Gastrocnemius medialis (tissue), 4 donors: ENCODE data around the gene RAB17. TPM values are rescaled to one million over a fixed set of nuclear protein-coding genes. Genes with fewer than 3 reads are reported as not detected.

Experiments
- ATAC-seq, 2 donors: fragments of 150-250 bp; one replicate each; pipeline ENCODE4 v1.9.1; 2016
- DNase-seq, 2 donors: peaks; one replicate each; pipeline ENCODE4 v3.0.0-alpha.2; 2019
- H3K27ac ChIP-seq, 4 donors: fragments of 200-600 bp; sonication (generic); 1 replicate in 1 of 4; 2 replicates in 3 of 4; pipeline ENCODE4 v1.5.1; 2016 to 2018; ENCODE audit warnings: mild to moderate bottlenecking in 2 of 4, moderate library complexity in 1 of 4
- H3K27me3 ChIP-seq, 3 donors: fragments of 200-600 bp; sonication (generic) in 2 of 3; 1 replicate in 1 of 3; 2 replicates in 2 of 3; pipeline versions ENCODE4 v1.5.1 to v1.6.0; 2016 to 2019; ENCODE audit warnings: mild to moderate bottlenecking in 1 of 3, moderate library complexity in 1 of 3
- H3K36me3 ChIP-seq, 2 donors: fragments of 200-600 bp; sonication (generic) in 1 of 2; one replicate each; pipeline ENCODE4 v1.5.1; 2017 to 2018
- H3K4me1 ChIP-seq, 2 donors: fragments of 200-600 bp; sonication (generic) in 1 of 2; one replicate each; pipeline ENCODE4 v1.5.1; 2016 to 2017; ENCODE audit warnings: mild to moderate bottlenecking in 2 of 2
- H3K4me3 ChIP-seq, 4 donors: fragments of 200-600 bp; sonication (generic) in 3 of 4; 1 replicate in 1 of 4; 2 replicates in 3 of 4; pipeline ENCODE4 v1.5.1; 2016 to 2019; ENCODE audit warnings: mild to moderate bottlenecking in 2 of 4
- H3K9me3 ChIP-seq, 3 donors: fragments of 200-600 bp; sonication (generic) in 2 of 3; 1 replicate in 1 of 3; 2 replicates in 2 of 3; pipeline ENCODE4 v1.5.1; 2016 to 2019
- CTCF ChIP-seq, 5 experiments: fragments of 450-650 bp in 3 of 5; fragments of 200-600 bp in 2 of 5; sonication (generic) in 2 of 5; IDR thresholded peaks in 4 of 5; conservative IDR thresholded peaks in 1 of 5; 1 replicate in 4 of 5; 2 replicates in 1 of 5; pipeline ENCODE4 v1.5.1; 2016 to 2019; ENCODE audit warnings: antibody characterized with exemption in 5 of 5, mild to moderate bottlenecking in 3 of 5, moderate library complexity in 3 of 5
- POLR2A ChIP-seq, 2 donors: fragments of 450-650 bp; IDR thresholded peaks; one replicate each; pipeline ENCODE4 v1.6.1; 2017; ENCODE audit warnings: antibody characterized with exemption in 2 of 2, mild to moderate bottlenecking in 2 of 2, moderate library complexity in 2 of 2
- in situ Hi-C, 4 donors: fragments of 200-750 bp; cut with MboI; loops; one replicate each; pipeline versions ENCODE4 v1.15.0 to v1.8.0; 2017; ENCODE audit warnings: low sequenced_read_pairs in 4 of 4
- intact Hi-C: fragments of 100-400 bp; cut with DNase I; formaldehyde crosslinking; loops from one replicate; pipeline ENCODE4 v1.15.1; 2023; ENCODE audit warnings: low total_unique reads
- total RNA-seq, 4 donors: library from RNA; depleted of rRNA; stranded (reverse); fragments of >200 nt; gene quantifications; one replicate each; pipeline versions ENCODE4 v1.1.0 to v1.2.3, GENCODE V29; 2016

The RAB17 gene
- total RNA-seq, 4 donors from 2014 or later, result 0.42 to 1.3 TPM; not detected in 2

- no peaks in the 10 kb centered on the region for H3K9me3 ChIP-seq
- no peaks in the 10 kb centered on the region for H3K36me3 ChIP-seq
- peak; percentile 91 to 95 for ATAC-seq
- DNase-seq, result peak; percentile 83 to 85
- peak overlapping the region; percentile 15 to 45 (median 38) for H3K4me3 ChIP-seq
- peaks cover 13% of the 10 kb centered on the region in 2 donors for H3K4me1 ChIP-seq
- intact Hi-C loops (loop anchor here (1.0 to 5.0 kb wide), 2 partner anchors 60 to 480 kb away; no protein-coding TSS in a partner anchor), in situ Hi-C loops (loop anchor here (5.0 to 10.0 kb wide), 2 partner anchors 60 to 467 kb away; no protein-coding TSS in a partner anchor)
- TF ChIP-seq POLR2A (IDR thresholded peaks at IDR 0.05), result no peak
- peak; percentile 99 for TF ChIP-seq CTCF (IDR thresholded peaks at IDR 0.05 in 4 of 5, conservative IDR thresholded peaks at IDR 0.05 in 1 of 5)
- H3K27me3 ChIP-seq, result no peaks in the 10 kb centered on the region
- peak overlapping the region; percentile 36 to 69 (median 47) for H3K27ac ChIP-seq
These were observed 18.4 kb downstream of the RAB17 start for GRCh38 chr2:237572021-237572741.

GRCh38 chr2:237571551-237571950 is 19.0 kb downstream of the RAB17 start:
- TF ChIP-seq POLR2A (IDR thresholded peaks at IDR 0.05) (no peak), CTCF (IDR thresholded peaks at IDR 0.05 in 4 of 5, conservative IDR thresholded peaks at IDR 0.05 in 1 of 5) (no peak)
- no peaks in the 10 kb centered on the region for H3K9me3 ChIP-seq
- ATAC-seq (no peak), DNase-seq (no peak)
- intact Hi-C loops (loop anchor here (5.0 kb wide), 1 partner anchor 479 kb away; no protein-coding TSS in a partner anchor), in situ Hi-C loops (loop anchor here (5.0 to 10.0 kb wide), 2 partner anchors 59 to 467 kb away; no protein-coding TSS in a partner anchor)
- no peaks in the 10 kb centered on the region for H3K27me3 ChIP-seq
- no peak overlapping the region for H3K27ac ChIP-seq
- peaks cover 13% of the 10 kb centered on the region in 2 donors for H3K4me1 ChIP-seq
- no peak overlapping the region for H3K4me3 ChIP-seq
- H3K36me3 ChIP-seq, result no peaks in the 10 kb centered on the region

GRCh38 chr2:237570776-237571335 is 19.7 kb downstream of the RAB17 start:
- DNase-seq (no peak), ATAC-seq (no peak)
- no peak overlapping the region for H3K4me3 ChIP-seq
- in situ Hi-C loops, result loop anchor here (5.0 to 10.0 kb wide), 2 partner anchors 59 to 466 kb away; no protein-coding TSS in a partner anchor
- H3K4me1 ChIP-seq, result peaks cover 13% of the 10 kb centered on the region in 2 donors
- no peaks in the 10 kb centered on the region for H3K9me3 ChIP-seq
- no peak overlapping the region for H3K27ac ChIP-seq
- no peaks in the 10 kb centered on the region for H3K36me3 ChIP-seq
- intact Hi-C loops, result loop anchor here (5.0 kb wide), 1 partner anchor 479 kb away; no protein-coding TSS in a partner anchor
- no peak for TF ChIP-seq CTCF (IDR thresholded peaks at IDR 0.05 in 4 of 5, conservative IDR thresholded peaks at IDR 0.05 in 1 of 5)
- TF ChIP-seq POLR2A (IDR thresholded peaks at IDR 0.05), result no peak
- no peaks in the 10 kb centered on the region for H3K27me3 ChIP-seq

GRCh38 chr2:237569896-237570295 is 20.6 kb downstream of the RAB17 start:
- no peaks in the 10 kb centered on the region for H3K36me3 ChIP-seq
- in situ Hi-C loops, result loop anchor here (5.0 to 10.0 kb wide), 2 partner anchors 58 to 465 kb away; no protein-coding TSS in a partner anchor
- H3K27me3 ChIP-seq, result peaks cover 0 to under 1% (median 0%) of the 10 kb centered on the region in 3 donors
- H3K9me3 ChIP-seq, result no peaks in the 10 kb centered on the region
- H3K4me1 ChIP-seq, result peaks cover 13% of the 10 kb centered on the region in 2 donors
- DNase-seq (no peak), ATAC-seq (no peak)
- H3K4me3 ChIP-seq, result no peak overlapping the region
- intact Hi-C loops, result loop anchor here (5.0 kb wide), 1 partner anchor 478 kb away; no protein-coding TSS in a partner anchor
- TF ChIP-seq CTCF (IDR thresholded peaks at IDR 0.05 in 4 of 5, conservative IDR thresholded peaks at IDR 0.05 in 1 of 5) (no peak), POLR2A (IDR thresholded peaks at IDR 0.05) (no peak)
- no peak overlapping the region for H3K27ac ChIP-seq
